Measurements from ENCODE around the gene RASA4.
"Not testable (repeated sequence)": the region's sequence is repeated elsewhere in the genome, so short reads cannot be mapped to it uniquely, and the experiment has no call there.

DNA sequence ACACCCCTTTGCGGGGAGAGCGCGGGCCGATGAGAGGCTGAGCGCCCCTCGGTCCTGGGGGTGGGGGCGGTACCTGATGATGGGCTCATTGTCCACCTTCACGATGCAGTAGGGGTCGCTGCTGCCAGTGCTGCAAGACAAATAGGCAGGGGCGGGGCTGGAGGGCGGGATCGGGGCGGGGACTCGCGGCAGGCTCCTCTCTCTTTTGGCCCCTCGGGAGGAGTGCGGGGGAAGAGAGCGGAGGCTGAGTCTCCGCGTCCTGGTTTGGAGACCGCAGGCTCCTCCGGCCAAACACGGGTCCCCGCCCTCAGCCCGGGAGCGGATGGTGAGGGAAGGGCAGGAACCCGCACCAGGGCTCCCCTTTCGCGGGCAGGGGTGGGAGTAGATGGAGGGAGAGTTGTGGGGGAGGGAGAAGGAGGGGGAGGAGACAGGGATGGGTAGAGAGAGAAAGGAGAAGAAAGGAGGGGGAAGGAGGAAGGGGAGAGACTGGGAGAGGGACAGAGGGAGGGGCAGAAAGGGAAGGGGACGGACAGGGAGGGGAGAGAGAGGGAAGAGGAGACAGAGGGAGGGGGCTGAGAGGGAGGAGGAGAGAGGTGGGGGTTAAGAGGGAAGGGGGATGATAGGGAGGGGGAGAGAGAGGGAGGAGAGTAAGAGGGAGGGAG, 5.4 kb downstream of the RASA4 start:
- TF ChIP-seq, protein P1, sequence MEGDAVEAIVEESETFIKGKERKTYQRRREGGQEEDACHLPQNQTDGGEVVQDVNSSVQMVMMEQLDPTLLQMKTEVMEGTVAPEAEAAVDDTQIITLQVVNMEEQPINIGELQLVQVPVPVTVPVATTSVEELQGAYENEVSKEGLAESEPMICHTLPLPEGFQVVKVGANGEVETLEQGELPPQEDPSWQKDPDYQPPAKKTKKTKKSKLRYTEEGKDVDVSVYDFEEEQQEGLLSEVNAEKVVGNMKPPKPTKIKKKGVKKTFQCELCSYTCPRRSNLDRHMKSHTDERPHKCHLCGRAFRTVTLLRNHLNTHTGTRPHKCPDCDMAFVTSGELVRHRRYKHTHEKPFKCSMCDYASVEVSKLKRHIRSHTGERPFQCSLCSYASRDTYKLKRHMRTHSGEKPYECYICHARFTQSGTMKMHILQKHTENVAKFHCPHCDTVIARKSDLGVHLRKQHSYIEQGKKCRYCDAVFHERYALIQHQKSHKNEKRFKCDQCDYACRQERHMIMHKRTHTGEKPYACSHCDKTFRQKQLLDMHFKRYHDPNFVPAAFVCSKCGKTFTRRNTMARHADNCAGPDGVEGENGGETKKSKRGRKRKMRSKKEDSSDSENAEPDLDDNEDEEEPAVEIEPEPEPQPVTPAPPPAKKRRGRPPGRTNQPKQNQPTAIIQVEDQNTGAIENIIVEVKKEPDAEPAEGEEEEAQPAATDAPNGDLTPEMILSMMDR (IDR thresholded peaks at IDR 0.05) = not testable (repeated sequence)
- TF ChIP-seq EZH2 (IDR thresholded peaks at IDR 0.05; ENCODE audit: borderline replicate concordance, insufficient read depth, low read depth, low read length, poor library complexity, severe bottlenecking) = not testable (repeated sequence)

All from B cell (primary cell).